ENCODE measurements around the gene RNF144B.

- TF ChIP-seq CTCF (IDR thresholded peaks at IDR 0.05 in 8 of 11, conservative IDR thresholded peaks at IDR 0.05 in 3 of 11) (no peak), POLR2A (IDR thresholded peaks at IDR 0.05) (no peak)
Observed at GRCh38 chr6:18380158-18380836, 6.9 kb upstream of the RNF144B start.

Measured in spleen (tissue), 7 donors.